ENCODE data around the gene R3HDM4.
A peak's percentile ranks its signal among the peaks of the same experiment; 100 is the strongest.
"Not testable (repeated sequence)": the region's sequence is repeated elsewhere in the genome, so short reads cannot be mapped to it uniquely, and the experiment has no call there.

Gene R3HDM4

GRCh38 chr19:890831-891230, 22.2 kb downstream of the R3HDM4 start:
- no peak for DNase-seq

GRCh38 chr19:889662-890295, 23.2 kb downstream of the R3HDM4 start:
- DNase-seq: no peak

- no peak for DNase-seq
Measured at GRCh38 chr19:888581-889385, 24.2 kb downstream of the R3HDM4 start.

- DNase-seq: no peak
Measured at GRCh38 chr19:887599-887998, 25.4 kb downstream of the R3HDM4 start.

GRCh38 chr19:887072-887471, 25.9 kb downstream of the R3HDM4 start:
- no peak for DNase-seq

GRCh38 chr19:885536-886224, 27.3 kb downstream of the R3HDM4 start:
- no peak for DNase-seq

- DNase-seq: no peak
Measured at GRCh38 chr19:884420-885211, 28.4 kb downstream of the R3HDM4 start.

GRCh38 chr19:883661-884211, 29.3 kb downstream of the R3HDM4 start:
- no peak for DNase-seq

GRCh38 chr19:882871-883497, 30.0 kb downstream of the R3HDM4 start:
- DNase-seq: no peak

- DNase-seq: no peak
Measured at GRCh38 chr19:881385-882071, 31.5 kb downstream of the R3HDM4 start.

GRCh38 chr19:879711-880438, 33.1 kb downstream of the R3HDM4 start:
- no peak for DNase-seq

GRCh38 chr19:878751-879561, 34.1 kb downstream of the R3HDM4 start:
- DNase-seq: not testable (repeated sequence)

GRCh38 chr19:877992-878660, 34.9 kb downstream of the R3HDM4 start:
- DNase-seq: not testable (repeated sequence)

- no peak for DNase-seq
Measured at GRCh38 chr19:876780-877314, 36.2 kb downstream of the R3HDM4 start.

- no peak for DNase-seq
Measured at GRCh38 chr19:876089-876488, 36.9 kb downstream of the R3HDM4 start.

GRCh38 chr19:875265-875879, 37.6 kb downstream of the R3HDM4 start:
- no peak for DNase-seq

GRCh38 chr19:873561-874041, 39.4 kb downstream of the R3HDM4 start:
- no peak for DNase-seq

GRCh38 chr19:873084-873483, 39.9 kb downstream of the R3HDM4 start:
- peak; percentile 61 for DNase-seq

Data from activated naive CD4-positive, alpha-beta T cell treated with anti-CD3 and anti-CD28 coated beads, Interleukin-2, amount 50 U/mL, for 16 hours (primary cell).